ENCODE measurements around the gene AP4B1.

GRCh38 chr1:113938192-113938591 is 33.6 kb upstream of the AP4B1 start:
- TF ChIP-seq CTCF (IDR thresholded peaks at IDR 0.05) (no peak), EZH2 (IDR thresholded peaks at IDR 0.05; ENCODE audit: borderline replicate concordance, insufficient read depth, low read depth, low read length, poor library complexity, severe bottlenecking) (no peak)
